ENCODE measurements around the gene TTC4.

TTC4 gene

DNA sequence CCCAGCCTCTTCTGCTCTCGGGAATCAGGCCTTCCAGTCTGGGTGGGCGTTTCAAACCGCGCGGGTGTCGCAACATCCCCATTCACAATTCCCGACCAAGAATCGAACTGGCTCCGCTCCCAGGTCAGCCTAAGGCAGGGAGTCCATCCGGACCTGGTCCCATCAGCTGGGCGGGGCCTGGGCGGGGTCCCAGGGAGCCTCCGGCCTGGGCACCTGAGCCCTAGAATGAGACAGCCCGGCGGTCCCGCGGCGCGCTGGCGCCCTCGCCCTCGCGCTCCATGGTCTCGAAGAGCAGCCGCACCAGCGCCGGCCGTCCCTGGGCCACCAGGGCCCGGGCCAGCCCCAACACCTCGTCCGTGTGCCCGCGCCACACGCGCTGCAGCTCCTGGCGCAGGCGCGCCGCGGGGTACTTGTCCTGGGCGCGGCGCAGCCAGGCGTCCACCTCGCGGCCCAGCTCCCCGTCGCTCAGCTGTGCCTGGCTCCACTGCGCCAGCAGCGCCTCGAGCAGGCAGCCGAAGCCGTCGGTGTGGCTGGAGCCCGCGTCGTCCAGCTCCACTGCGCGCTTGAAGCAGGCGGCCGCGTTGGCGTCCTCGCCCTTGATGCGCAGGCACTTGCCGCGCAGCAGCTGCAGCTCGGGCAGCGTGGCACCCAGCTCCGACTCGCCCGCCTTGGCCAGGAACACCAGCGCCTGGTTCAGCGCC is 65.5 kb downstream of the TTC4 start:
- no peak overlapping the region for H3K4me3 ChIP-seq (ENCODE audit: low read depth, low read length)
- no peak for TF ChIP-seq CTCF (IDR thresholded peaks at IDR 0.05; ENCODE audit: borderline replicate concordance, insufficient read depth, low read depth, low read length)

DNA sequence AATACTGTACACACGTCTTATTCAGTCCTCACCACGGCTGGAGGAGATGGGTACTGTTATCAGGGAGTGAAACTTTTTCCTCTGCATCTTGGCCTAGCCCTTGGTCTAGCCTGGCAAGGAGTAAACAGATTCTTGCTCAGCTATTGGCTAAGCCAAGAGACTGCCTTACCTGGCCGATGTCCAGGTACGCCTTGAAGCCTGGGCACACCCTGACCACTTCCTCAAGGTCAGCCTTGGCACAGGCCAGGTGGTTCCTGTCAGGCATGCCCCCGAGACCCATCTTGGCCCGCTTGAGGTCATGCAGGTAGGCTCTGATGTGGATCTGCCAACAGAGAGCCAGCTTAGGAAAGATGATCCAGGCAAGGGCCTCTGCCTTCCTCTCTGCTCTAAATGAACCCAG is 66.5 kb downstream of the TTC4 start:
- TF ChIP-seq CTCF (IDR thresholded peaks at IDR 0.05; ENCODE audit: borderline replicate concordance, insufficient read depth, low read depth, low read length), result no peak

GRCh38 chr1:54782588-54782987 is 66.9 kb downstream of the TTC4 start:
- TF ChIP-seq CTCF (IDR thresholded peaks at IDR 0.05; ENCODE audit: borderline replicate concordance, insufficient read depth, low read depth, low read length), result no peak
- H3K4me3 ChIP-seq (ENCODE audit: low read depth, low read length), result no peak overlapping the region

More for the DNA sequence above, 66.5 kb downstream of the TTC4 start:
- H3K4me3 ChIP-seq (ENCODE audit: low read depth, low read length), result no peak overlapping the region

DNA sequence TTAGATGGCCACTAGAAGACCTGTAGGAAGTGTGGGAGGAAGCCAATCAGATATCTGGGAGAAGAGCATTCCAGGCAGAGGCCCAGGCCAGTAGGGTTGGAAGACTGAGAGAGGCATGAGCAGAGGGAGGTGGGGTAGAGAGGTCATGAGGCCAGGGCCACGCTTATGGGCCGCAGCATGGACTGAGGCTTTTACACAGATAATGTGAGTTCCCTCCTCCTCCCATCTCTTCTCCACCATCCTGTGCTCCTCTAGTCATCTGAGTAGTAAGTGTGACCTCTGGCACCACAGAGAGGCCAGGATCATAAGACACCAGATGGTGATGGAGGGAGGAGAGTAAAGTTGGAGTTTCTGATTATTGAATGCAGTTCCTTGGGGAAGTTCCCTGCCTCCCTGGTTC is 68.4 kb downstream of the TTC4 start:
- no peak for TF ChIP-seq CTCF (IDR thresholded peaks at IDR 0.05; ENCODE audit: borderline replicate concordance, insufficient read depth, low read depth, low read length)
- H3K4me3 ChIP-seq (ENCODE audit: low read depth, low read length), result no peak overlapping the region

DNA sequence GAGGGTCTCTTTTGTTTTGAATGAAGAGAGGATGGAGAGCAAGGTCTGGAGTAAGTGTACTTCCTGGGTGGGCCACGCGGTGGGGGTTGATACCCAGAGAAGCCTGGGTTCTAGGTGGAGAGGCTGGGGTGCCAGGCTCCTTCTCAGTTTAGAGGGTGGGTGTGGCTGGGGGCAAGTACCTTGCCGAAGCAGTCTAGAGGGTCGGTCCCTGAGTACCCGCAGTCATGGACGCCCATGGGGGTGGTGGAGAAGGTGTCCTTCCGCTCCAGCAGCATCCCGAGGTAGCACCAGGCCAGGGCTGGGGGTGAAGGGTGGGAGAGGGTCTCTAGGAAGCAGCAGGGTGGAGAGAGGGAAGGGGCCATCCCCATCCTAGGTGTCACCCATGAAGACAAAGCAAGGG is 71.1 kb downstream of the TTC4 start:
- no peak for TF ChIP-seq CTCF (IDR thresholded peaks at IDR 0.05; ENCODE audit: borderline replicate concordance, insufficient read depth, low read depth, low read length)
- no peak overlapping the region for H3K4me3 ChIP-seq (ENCODE audit: low read depth, low read length)

- H3K4me3 ChIP-seq (ENCODE audit: low read depth, low read length), result no peak overlapping the region
- no peak for TF ChIP-seq CTCF (IDR thresholded peaks at IDR 0.05; ENCODE audit: borderline replicate concordance, insufficient read depth, low read depth, low read length)
These were observed 71.9 kb downstream of the TTC4 start for GRCh38 chr1:54787604-54788003.

- no peak for TF ChIP-seq CTCF (IDR thresholded peaks at IDR 0.05; ENCODE audit: borderline replicate concordance, insufficient read depth, low read depth, low read length)
- no peak overlapping the region for H3K4me3 ChIP-seq (ENCODE audit: low read depth, low read length)
These were observed 72.8 kb downstream of the TTC4 start for GRCh38 chr1:54788459-54788858.
